SK-MEL-5 (cell line): Measurements from ENCODE around the gene KBTBD6. TPM values are rescaled to one million over a fixed set of nuclear protein-coding genes. Genes with fewer than 3 reads are reported as not detected.
"Not testable (repeated sequence)": the region's sequence is repeated elsewhere in the genome, so short reads cannot be mapped to it uniquely, and the experiment has no call there.

ENCODE experiments used
- DNase-seq: peaks from one replicate; pipeline ENCODE4 v3.0.0-alpha.2; 2016; ENCODE audit warnings: low read depth, low spot score
- in situ Hi-C: cut with HindIII; loops from 2 replicates; pipeline ENCODE4 v1.10.0; 2016; ENCODE audit warnings: low sequenced_read_pairs, high pct_unique_total_duplicates, low pct_unique_long_range_greater_than_20kb
- polyA plus RNA-seq, 2 experiments: library from polyadenylated mRNA; depleted of rRNA; stranded (reverse); fragments of >200 nt; gene quantifications; 2 replicates each; pipeline ENCODE4 v1.2.3, GENCODE V29; 2015
- total RNA-seq: library from RNA; depleted of rRNA; stranded (reverse); fragments of >200 nt; shearing (Covaris generic); gene quantifications from 2 replicates; pipeline ENCODE4 v1.2.3, GENCODE V29; 2014; rRNA removed

KBTBD6 gene
- total RNA-seq: 12.7 and 14.3 TPM in 2 replicates
- polyA plus RNA-seq (2015; cell fraction: cytosol; rRNA removed): 9.5 and 11.6 TPM in 2 replicates
- polyA plus RNA-seq (2015; cell fraction: nucleus; rRNA removed): 6.5 and 9.9 TPM in 2 replicates

- peak; percentile 99 for DNase-seq
- in situ Hi-C loops: no loop called here
These were observed at the start of gene KBTBD6 for GRCh38 chr13:41132512-41133152. KBTBD6 (minus strand) TSS chr13:41132802; CDS start chr13:41132511, 291 bp downstream.

- no peak for DNase-seq
- in situ Hi-C loops: no loop called here
These were observed 49.6 kb upstream of the KBTBD6 start for GRCh38 chr13:41182231-41182630.

GRCh38 chr13:41179593-41180250 is 47.1 kb upstream of the KBTBD6 start:
- DNase-seq: no peak
- in situ Hi-C loops: no loop called here

GRCh38 chr13:41178040-41178439 is 45.4 kb upstream of the KBTBD6 start:
- in situ Hi-C loops: no loop called here
- DNase-seq: no peak

GRCh38 chr13:41177616-41178015 is 45.0 kb upstream of the KBTBD6 start:
- in situ Hi-C loops: no loop called here
- DNase-seq: no peak

- in situ Hi-C loops, DNase-seq: not testable (repeated sequence)
These were observed 43.0 kb upstream of the KBTBD6 start for GRCh38 chr13:41175576-41175975.

- in situ Hi-C loops: no loop called here
- DNase-seq: no peak
These were observed 29.5 kb upstream of the KBTBD6 start for GRCh38 chr13:41162151-41162550.

GRCh38 chr13:41159174-41159573 is 26.6 kb upstream of the KBTBD6 start:
- DNase-seq: no peak
- in situ Hi-C loops: no loop called here

GRCh38 chr13:41157048-41157717 is 24.6 kb upstream of the KBTBD6 start:
- DNase-seq: no peak
- in situ Hi-C loops: no loop called here

- in situ Hi-C loops: no loop called here
These were observed 24.0 kb upstream of the KBTBD6 start for GRCh38 chr13:41156620-41157019.

GRCh38 chr13:41154042-41154441 is 21.4 kb upstream of the KBTBD6 start:
- in situ Hi-C loops: no loop called here
- no peak for DNase-seq

More at GRCh38 chr13:41156620-41157019, 24.0 kb upstream of the KBTBD6 start:
- no peak for DNase-seq

- in situ Hi-C loops: no loop called here
- no peak for DNase-seq
These were observed 19.4 kb upstream of the KBTBD6 start for GRCh38 chr13:41152005-41152404.

GRCh38 chr13:41150058-41150457 is 17.5 kb upstream of the KBTBD6 start:
- in situ Hi-C loops: no loop called here
- no peak for DNase-seq

GRCh38 chr13:41148419-41149283 is 16.0 kb upstream of the KBTBD6 start:
- in situ Hi-C loops: no loop called here
- no peak for DNase-seq

GRCh38 chr13:41145136-41145908 is 12.7 kb upstream of the KBTBD6 start:
- in situ Hi-C loops: no loop called here
- no peak for DNase-seq

- no peak for DNase-seq
- in situ Hi-C loops: no loop called here
These were observed 12.0 kb upstream of the KBTBD6 start for GRCh38 chr13:41144576-41144975.
